GM21360 (cell line): ENCODE measurements around the gene GAS2L2.
"Not testable (repeated sequence)": the region's sequence is repeated elsewhere in the genome, so short reads cannot be mapped to it uniquely, and the experiment has no call there.

Experiments used
- ATAC-seq: cut with Tn5 transposase; IDR thresholded peaks from one replicate; pipeline ENCODE4 v1.9.1; 2021; ENCODE audit warnings: mild to moderate bottlenecking, moderate library complexity; ENCODE audit not compliant: unreplicated experiment

Gene GAS2L2

DNA sequence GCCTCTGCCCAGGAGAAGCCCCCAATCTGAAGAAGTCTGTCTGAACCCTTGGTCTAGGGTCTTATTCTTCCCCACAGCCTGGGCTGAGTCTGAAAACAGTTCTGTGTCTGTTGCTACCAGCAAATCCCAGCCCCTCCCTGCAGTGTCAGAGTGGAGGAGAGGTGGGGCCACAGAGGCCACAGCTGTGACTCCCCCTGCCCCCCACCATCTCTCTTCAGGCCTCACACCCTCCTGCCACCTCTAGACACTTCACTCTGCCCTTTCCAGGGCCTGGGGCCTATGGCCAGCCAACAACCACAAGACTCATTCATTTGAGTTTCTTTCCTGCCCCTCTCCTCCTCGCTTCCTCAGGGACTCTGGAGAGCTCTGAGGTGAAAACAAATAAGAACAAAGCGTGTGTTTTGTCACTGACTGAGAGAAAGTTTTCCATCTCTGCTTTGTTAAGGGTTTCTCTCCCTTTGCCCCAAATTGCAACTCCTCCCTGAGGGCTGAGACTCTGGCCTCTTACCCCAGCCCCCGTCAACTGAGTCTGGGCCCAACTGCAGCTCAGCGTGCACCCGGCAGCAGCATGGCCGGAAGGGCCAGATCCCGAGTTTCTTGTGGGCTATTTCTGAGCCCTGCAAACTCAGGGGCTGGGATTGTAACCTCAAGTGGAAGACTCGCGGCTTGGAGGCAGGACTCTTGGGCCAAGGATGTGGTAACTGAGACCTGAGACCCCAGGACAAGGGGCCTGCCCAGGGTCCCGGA, 20.8 kb upstream of the GAS2L2 start:
- ATAC-seq: no peak

DNA sequence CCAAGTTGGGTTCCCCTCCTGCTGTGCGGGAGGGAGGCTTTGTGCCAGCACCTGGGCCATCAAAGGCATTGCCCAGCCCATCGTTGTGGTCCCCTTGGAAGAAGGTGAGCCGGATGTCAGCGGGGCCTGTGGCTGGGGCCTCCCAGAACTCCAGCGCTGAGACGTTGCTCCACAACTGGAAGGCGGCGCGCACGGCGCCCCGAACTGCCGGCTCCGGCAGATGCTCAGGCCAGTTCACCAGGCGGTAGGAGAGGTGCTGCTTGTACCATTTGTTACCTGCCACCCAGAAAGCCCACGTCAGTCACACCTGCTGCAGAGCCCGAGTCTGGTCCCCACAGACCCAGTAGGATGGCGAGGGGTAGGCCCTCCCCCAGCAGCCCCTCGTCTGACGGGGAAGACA, 20.1 kb upstream of the GAS2L2 start:
- no peak for ATAC-seq

DNA sequence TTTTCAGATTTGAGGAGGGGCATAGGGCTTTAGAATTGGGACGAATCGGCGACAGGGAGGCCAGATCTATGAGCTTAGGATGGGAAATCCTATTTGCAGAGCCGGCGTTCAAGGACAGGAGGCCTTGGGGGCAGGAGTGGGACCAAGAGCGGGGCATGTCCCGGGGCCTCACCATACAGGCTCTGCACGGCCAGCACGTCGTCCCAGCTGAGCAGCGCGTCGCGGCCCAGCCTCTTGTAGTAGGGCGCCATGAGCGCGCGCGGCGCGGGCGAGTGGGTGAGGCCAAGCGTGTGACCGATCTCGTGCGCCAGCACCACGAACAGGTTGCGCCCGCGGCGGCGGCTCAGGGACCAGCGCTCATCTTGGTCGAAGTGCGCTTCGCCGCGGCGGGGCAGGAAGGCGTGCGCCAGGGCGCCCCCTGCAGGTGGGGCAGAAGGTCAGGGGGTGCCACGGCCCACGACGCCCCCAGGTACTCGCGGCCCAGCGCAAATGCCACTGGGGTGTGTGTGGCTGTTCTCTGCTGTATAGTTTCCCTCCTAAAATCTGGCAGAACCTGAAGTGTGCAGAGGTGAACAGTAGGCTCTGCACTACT, 17.0 kb upstream of the GAS2L2 start:
- no peak for ATAC-seq

DNA sequence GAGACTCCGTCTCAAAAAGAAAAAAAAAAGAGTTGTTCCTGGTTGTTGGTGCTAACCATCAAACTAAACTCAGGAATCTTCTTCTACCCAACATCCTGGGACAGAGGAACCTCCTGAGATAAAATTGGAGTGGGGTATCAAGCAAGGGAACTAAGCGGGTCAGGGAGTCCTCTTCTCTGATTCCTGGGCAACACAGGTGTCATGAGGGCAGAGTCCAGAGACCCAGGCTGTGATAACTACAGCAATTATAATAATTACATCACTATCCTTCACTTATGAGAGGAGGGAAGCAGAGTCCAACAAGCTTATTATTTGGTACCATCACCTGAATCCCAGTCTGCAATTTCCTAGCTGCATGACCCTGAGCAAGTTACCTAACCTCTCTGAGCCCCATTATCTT, 15.8 kb upstream of the GAS2L2 start:
- no peak for ATAC-seq

DNA sequence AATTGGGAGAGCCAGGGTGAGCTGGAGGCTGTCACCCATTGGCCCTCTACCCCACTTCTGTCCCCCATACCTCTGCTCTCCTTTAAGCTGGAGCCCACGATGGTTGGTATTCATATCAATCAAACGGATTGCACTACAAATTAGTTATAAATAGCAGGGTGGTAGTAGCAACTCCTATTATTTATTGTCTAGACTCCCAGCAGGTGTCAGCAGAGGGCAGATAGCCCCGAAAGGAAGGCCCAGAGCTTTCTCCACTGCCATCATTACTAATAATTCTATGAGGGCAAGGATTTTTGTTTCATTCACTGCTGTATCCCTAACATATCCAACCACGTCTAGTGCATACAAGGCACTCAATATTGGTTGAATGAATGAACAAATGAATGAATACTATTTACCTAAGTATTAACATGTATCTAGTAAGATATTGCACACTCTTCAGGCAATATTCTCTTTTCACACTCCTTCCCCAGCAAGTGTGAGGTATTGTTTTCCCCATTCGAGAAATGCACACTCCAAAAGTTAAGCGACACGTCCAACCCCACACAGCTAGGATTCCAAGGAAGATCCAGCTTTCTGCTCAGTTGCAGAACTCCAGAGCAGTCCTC, 14.0 kb upstream of the GAS2L2 start:
- ATAC-seq: no peak

DNA sequence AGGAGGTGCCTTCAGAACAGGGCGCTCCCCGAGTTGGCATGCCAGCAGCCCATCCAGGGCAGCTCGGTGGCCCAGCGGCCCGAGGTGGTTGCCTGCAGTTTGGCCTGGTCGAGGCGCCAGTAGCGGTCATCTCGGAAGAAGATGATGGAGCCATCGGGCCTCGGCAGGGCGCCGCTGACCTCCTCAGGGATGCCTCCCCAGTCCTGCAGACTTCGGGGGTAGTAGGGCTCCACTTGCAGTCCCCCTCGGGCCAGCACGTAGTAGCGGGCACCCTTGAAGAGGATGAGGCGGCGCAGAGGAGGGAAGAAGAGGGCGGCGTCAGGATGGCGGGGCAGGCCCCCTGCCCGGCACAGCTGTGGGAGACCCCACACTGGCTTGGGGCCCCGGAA, 13.4 kb upstream of the GAS2L2 start:
- no peak for ATAC-seq

DNA sequence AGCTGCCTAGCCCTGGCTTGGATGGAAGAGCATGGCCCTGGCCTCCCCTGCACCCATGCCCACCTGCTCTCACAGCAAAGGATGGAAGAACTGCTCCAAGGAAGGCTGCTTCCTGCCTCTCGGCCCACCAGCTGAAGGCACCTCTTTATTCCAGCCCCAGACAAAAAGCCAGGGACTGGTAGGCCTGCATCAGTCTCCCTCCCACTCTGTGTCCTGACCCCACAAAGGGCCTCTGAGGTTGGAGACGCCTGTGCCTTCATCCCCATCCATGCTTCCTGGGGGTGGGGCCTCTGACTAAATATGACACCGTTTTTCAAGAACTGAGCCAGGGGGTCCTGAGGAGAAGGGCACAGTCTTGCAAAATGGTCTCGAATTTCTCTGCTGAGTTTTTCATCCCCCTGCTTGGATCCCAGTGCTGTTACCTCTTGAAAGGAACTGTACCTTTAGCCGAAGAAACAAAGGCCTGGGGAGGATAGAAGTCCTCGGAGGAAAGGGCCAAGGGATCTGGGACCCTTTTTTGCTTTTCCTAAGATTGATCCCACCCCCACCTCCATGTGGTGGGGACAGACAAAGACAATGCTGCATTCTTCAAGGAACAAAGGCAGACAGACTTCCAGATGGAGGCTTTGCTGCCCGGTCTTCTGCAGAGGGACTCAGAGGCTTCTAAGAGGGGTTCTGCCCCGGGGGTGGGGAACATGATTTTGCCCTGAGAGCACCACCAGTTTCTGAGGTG, 12.9 kb upstream of the GAS2L2 start:
- ATAC-seq: no peak

DNA sequence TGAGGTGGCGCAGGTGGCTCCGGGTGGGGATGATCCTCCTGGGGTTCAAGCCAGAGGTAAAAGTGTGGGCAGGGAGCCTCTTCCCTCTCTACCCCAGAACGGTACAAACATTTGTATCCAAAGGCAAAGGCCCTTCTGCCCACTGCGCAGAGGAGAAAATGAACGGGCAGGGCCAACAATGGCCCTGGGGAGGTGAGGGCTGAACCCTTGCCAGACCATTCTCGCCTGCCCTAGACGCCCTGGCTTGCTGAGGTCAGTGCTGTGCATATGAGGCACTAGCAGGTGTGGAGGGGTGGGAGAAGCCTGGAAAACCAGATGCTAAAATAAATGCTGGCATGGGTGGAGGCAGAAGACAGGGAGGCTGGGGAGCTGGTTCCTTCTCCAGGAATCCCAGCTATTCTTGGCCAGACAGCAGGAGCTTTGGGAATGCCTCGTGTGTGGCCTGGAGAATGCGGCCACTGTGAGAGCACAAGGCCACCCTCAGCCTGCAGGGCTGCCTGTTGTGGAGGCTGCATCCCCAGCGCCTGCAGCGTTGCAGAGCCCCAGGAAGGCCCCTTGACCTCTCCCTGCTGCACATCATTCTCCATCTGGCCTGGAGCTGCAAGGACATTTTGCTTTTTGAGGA, 12.2 kb upstream of the GAS2L2 start:
- ATAC-seq: no peak

DNA sequence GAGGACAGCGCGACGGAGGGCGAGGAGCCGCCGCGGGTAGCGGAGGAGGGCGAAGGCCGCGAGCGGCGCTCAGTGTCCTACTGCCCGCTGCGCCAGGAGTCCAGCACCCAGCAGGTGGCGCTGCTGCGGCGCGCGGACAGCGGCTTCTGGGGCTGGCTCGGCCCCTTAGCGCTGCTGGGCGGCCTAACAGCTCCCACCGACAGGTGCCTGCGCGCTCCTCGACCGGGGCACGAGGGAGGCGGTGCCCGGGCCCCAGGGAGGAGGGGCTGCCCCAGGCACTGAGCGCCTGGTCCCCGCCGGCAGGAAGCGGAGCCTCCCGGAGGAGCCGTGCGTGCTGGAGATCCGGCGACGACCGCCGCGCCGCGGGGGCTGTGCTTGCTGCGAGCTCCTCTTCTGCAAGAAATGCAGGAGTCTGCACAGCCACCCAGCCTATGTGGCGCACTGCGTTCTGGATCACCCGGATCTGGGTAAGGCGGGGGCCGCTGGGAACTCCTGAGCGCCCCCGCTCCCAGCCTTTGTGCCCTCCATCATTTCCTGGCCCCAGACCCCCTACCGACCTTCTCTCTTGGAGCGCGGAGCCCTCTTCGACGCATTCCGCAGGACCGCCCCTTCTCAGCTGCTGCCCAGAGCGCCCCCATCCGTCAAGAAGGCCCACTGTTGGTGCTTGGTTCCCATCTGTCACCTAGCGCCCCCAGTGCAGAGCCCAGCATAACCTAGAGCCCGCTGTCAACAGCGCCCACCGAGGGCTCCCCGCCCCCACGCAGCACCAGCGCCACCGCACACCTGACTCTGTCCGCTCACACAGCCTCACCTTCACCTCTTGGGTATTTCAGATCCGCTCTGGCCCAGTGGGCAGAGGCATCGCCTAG, 11.3 kb upstream of the GAS2L2 start:
- peak; percentile 81 for ATAC-seq

DNA sequence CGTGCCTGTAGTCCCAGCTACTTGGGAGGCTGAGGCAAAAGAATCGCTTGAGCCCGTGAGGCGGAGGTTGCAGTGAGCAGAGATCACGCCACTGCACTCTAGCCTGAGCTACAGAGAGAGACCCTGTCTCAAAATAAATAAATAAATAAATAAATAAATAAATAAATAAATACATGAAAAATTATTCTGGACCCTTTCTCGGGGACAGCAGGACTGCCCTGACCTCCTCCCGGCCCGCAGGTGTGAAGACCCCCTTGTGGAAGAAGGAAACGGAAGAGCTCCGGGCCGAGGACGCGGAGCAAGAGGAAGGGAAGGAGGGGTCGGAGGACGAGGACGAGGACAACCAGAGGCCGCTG, 10.7 kb upstream of the GAS2L2 start:
- no peak for ATAC-seq

DNA sequence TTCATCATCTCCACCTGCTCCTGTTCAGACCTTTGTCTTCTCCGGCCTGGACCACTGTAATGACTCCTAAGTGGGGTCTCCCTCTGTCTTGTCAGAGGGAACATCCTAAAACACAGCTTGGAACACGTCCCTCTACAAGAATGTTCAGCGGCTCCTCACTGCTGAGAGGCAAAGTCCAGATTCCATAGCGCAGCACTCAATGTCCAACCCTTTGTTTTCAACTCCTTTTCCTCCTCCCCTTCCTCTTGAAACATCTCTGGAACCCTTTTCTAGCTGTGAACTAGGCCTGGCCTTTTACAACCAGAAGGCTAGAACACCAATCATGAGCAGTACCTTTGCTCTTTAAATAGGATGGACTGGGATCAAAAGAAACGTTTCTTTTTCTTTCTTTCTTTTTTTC, 8.6 kb upstream of the GAS2L2 start:
- ATAC-seq: no peak

DNA sequence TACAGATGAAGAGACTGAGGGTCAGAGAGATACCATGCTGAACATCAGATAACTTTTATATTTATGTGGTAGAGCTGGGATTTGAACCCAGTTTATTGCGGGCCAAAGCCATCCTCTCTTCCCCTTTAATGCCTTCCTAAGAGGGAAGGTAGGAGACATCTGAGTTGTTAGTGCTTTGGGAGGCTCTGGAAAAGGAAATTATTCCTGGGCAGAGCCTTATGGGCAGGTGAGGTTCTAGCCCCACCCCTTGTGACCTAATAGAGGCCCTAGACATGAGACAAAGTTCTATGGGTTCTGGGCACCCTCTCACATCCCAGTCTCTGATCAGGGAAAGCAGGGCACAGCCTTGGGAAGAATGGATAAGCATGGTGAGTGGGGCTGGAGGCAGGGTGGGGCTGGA, 7.5 kb upstream of the GAS2L2 start, which contains the start of gene C17orf50:
C17orf50 (plus strand) TSS at position 301 of the 400 bp plus-strand sequence; CDS start at position 356, 55 bp downstream.
- no peak for ATAC-seq

DNA sequence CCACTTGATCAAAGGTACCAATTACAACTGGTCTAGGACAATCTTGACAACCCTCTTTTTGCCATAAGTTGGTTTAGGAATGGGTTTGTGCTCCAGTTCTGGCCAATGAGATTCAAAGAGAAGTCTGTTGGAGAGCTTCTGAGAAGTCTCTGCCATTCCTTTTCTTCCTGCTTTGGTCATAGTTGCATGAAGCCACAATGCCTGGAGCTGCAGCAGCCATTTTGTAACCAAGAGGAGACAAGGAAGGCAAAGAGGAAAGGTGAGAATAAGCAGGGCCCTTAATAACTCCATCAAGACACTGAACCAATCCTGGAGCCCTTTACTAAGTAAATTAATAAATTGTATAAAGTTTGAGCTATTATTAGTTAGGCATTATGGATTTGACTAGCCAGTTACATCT, 4.2 kb upstream of the GAS2L2 start:
- ATAC-seq: no peak

DNA sequence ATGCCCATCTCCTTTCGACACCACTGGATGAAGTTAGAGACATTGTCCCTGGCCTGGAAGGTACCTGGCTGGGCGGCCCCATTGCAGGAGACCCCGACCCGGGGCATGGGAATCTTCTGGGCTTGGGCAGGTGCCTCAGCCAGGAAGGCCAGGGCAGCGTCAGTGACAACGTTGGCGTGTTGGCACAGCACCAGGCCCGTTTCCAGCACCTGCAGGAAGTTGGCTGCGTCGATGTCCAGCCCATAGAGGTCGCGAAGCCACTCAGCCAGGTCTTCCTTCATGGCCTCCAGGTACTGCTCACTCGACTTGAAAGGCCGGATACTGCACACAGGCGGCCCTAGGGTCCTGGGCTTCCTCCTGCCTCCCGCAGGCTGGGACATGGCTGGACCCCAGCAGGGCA, 568 bp downstream of the GAS2L2 start:
- ATAC-seq: no peak

DNA sequence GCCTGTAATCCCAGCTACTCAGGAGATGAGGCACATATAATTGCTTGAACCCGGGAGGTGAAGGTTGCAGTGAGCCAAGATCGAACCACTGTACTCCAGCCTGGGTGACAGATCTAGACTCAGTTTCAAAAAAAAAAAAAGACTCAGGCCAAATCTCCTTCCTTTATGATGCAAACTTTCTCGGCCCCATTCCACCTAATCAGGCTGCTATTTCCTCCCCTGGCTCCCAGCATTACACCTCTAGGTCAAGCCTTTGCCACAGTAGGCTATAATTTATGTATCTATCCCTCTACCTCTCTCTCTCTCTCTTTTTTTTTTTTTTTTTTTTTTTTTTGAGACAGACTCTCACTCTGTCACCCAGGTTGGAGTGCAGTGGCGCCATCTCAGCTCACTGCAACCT, 1.5 kb downstream of the GAS2L2 start:
- ATAC-seq: not testable (repeated sequence)

DNA sequence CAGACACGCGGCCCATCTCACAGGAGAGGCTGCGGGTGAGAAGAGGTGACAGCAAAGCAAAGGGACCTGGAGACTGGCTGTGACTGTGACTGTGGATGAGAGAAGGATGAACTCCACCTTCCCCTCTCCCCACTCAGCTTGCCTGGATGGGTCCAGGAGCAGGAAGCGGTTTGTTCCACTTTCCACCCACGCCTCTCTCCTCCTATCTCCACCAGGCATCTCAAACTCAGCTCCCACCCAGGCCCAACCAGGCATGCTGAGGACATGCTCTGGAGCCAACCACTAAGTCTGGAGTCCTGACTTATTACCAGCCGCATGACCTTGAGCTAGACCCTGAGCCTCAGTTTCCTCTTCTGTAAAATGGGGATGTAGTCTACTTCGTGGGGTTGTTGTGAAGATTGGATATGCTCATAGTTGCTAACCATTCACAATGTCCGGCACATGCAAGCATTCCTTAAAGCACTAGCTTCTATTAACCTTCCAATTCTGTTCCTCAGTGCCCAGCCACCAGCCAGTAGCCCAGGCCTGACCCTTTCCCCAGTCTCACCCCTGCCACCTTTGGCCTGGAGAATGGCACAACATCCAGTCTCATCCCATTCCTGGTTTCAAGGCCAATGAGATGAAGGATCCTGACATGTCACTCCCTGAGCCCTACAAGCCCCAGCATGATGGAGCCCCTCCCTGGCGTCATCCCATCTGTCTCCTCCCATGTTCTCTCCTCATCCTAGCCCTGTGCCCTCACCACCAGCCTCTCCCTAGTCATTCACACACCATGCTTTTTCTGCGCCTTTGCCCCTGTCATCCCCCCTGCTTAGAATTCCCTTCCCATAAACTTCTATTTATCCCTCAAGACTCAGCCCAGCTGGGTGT, 2.3 kb downstream of the GAS2L2 start:
- ATAC-seq: no peak

DNA sequence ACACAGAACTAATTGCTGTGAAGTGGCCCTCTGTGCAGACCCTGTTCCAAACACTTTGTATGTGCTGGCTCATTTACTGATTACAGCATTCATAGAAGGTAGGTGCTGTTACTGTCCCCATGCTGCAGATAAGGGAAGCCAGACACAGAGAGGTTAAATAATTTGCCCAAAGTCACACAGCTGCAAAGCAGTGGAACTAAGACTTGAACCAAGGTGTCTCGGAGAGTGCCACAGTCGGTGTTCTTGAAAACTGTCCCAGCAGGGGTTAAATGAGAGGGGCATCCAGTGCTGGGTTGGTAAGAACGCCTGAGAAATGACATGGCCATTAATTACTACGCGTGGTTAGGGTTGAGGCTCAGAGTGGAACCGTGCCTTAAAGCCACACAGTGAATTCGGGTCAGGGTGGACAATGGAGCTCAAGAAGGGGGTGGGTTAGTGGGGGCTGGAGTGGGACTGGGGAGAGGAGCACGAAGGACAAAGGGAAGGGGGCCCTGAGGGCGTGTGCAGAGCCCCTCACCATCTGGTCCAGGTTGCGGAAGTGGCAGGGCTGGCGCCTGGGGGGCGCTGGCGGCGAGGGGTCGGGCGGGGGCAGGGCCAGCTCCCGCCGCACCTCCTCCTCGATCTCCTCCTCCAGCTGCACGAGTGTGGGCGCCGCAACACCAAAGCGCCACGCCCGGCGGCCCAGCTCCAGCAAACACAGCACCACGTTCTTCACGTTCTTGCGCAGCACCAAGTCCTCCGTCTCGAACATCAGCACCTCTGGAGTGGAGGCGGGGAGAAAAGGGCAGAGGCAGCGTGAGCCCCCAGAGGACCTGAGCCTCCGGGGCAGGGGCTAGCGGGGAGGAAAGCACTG, 3.3 kb downstream of the GAS2L2 start:
- ATAC-seq: no peak

DNA sequence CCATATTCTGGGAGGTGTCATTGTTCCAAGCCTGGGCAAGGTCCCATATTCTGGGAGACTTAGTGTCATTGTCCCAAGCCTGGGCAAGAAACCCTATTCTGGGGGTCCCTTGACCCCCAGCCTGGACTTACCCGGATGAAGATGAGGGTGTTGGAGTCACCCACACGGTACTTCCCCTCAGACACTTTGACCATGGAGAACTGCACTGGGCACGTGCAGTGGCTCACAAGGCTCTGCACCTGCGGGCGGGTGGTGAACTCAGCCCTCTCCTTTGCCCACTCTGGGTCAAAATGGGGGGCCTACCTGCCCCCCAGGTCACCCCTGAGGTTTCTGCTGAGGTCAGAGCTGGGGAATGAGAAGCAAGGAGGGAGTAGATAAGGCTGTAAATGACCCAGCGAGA, 4.1 kb downstream of the GAS2L2 start:
- no peak for ATAC-seq
